ENCODE results near the gene CHMP4A. TPM values are rescaled to one million over a fixed set of nuclear protein-coding genes. Genes with fewer than 3 reads are reported as not detected.

CHMP4A gene
- total and polyA plus RNA-seq, 2 of the 13 experiments (the other 11 are each of a cell fraction or from before 2014, with no cell fraction given): 83.6 to 113 TPM

DNA sequence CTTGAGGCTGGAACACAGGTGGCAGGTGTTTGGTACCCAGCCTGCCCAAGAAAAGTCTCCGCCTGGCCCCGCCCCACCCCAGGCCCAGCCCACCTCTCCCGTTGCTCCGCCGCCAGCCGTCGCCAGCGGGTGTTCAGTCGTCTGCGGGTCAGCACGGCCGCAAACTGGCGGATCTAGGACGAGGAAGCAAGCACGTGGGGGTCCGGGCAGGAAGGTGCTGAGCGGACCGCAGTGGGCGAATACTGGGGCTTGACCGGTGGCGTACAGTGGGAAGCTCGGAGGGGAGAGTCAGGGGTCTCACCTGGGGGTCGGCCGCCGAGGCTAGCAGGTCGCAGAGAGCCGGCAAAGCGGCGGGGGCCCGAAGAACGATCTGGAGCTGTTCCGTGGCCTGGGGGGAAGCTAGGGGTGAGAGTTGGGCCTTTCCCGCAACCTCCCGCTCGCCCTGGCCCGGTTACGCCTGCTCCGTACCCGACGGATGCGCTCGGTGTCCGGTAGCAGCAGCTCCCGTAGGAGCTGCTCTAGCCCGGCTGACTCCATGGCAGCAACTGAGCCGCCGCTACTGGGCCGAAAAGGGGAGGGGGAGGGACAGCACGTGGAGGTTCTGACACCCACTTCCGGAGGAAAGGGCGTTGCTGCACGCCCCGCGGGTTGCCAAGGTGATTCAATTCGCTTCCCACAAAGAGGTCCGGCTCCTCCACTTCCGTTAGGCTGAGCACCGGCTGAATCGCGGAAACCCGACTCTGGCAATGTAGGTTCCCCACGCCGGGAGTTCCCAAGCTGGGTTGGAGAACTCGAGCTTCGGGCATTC, 24.8 kb downstream of the CHMP4A start, which contains the start of gene IPO4 (continued):
- TF ChIP-seq ZNF143 (CRISPR knock-in tag; IDR thresholded peaks at IDR 0.05) (peak; percentile 80), SALL2 (CRISPR knock-in tag; IDR thresholded peaks at IDR 0.05) (peak; percentile 100), ISL2 (CRISPR knock-in tag; IDR thresholded peaks at IDR 0.05) (peak; percentile 96), CCAR2 (optimal IDR thresholded peaks at IDR 0.05; ENCODE audit: low read depth, low read length) (peak; percentile 100), ZNF460 (CRISPR knock-in tag; IDR thresholded peaks at IDR 0.05; ENCODE audit: borderline replicate concordance) (no peak), JARID2 (CRISPR knock-in tag; IDR thresholded peaks at IDR 0.05; ENCODE audit: insufficient replicate concordance) (no peak), TOPORS (CRISPR knock-in tag; IDR thresholded peaks at IDR 0.05) (peak; percentile 99), ZNF615 (CRISPR knock-in tag; IDR thresholded peaks at IDR 0.05; ENCODE audit: borderline replicate concordance) (no peak), ZNF816 (CRISPR knock-in tag; IDR thresholded peaks at IDR 0.05; ENCODE audit: borderline replicate concordance) (no peak), BHLHE40 (IDR thresholded peaks at IDR 0.05; ENCODE audit: low read length) (peak; percentile 95), MAFK (conservative IDR thresholded peaks at IDR 0.05 in 1 of 2, IDR thresholded peaks at IDR 0.05 in 1 of 2; ENCODE audit: low read length in 2 of 2) (no peak), BRD4 (CRISPR knock-in tag; IDR thresholded peaks at IDR 0.05) (peak; percentile 95), ZEB1 (IDR thresholded peaks at IDR 0.05; ENCODE audit: insufficient replicate concordance, low read depth) (no peak), ATF5 (CRISPR knock-in tag; IDR thresholded peaks at IDR 0.05; ENCODE audit: low read depth) (no peak; the same call in 1 of the 2 replicates), SP1 (IDR thresholded peaks at IDR 0.05) (no peak), SP1 (CRISPR knock-in tag; IDR thresholded peaks at IDR 0.05) (peak; percentile 99), MIER2 (CRISPR knock-in tag; IDR thresholded peaks at IDR 0.05) (peak; percentile 91), SPEN (CRISPR knock-in tag; IDR thresholded peaks at IDR 0.05; ENCODE audit: low read depth) (peak; percentile 100), PAWR (CRISPR knock-in tag; IDR thresholded peaks at IDR 0.05; ENCODE audit: borderline replicate concordance) (no peak)
- TF ChIP-seq, protein P1, sequence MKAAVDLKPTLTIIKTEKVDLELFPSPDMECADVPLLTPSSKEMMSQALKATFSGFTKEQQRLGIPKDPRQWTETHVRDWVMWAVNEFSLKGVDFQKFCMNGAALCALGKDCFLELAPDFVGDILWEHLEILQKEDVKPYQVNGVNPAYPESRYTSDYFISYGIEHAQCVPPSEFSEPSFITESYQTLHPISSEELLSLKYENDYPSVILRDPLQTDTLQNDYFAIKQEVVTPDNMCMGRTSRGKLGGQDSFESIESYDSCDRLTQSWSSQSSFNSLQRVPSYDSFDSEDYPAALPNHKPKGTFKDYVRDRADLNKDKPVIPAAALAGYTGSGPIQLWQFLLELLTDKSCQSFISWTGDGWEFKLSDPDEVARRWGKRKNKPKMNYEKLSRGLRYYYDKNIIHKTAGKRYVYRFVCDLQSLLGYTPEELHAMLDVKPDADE (CRISPR knock-in tag; IDR thresholded peaks at IDR 0.05): peak; percentile 99
- TF ChIP-seq, protein P2, sequence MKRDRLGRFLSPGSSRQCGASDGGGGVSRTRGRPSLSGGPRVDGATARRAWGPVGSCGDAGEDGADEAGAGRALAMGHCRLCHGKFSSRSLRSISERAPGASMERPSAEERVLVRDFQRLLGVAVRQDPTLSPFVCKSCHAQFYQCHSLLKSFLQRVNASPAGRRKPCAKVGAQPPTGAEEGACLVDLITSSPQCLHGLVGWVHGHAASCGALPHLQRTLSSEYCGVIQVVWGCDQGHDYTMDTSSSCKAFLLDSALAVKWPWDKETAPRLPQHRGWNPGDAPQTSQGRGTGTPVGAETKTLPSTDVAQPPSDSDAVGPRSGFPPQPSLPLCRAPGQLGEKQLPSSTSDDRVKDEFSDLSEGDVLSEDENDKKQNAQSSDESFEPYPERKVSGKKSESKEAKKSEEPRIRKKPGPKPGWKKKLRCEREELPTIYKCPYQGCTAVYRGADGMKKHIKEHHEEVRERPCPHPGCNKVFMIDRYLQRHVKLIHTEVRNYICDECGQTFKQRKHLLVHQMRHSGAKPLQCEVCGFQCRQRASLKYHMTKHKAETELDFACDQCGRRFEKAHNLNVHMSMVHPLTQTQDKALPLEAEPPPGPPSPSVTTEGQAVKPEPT (CRISPR knock-in tag; IDR thresholded peaks at IDR 0.05; ENCODE audit: low read depth): peak; percentile 92

Measured in HepG2 (cell line).